Measurements from ENCODE around the gene COX6A1.

GRCh38 chr12:120406553-120406952 is 31.4 kb upstream of the COX6A1 start:
- no peak for TF ChIP-seq RELA (CRISPR knock-in tag; IDR thresholded peaks at IDR 0.05)
- TF ChIP-seq HNRNPK (IDR thresholded peaks at IDR 0.05; ENCODE audit: low read depth, low read length, poor library complexity, severe bottlenecking): no peak
- no peak for TF ChIP-seq ZNF274 (CRISPR knock-in tag; IDR thresholded peaks at IDR 0.05)
- no peak for TF ChIP-seq CHD2 (IDR thresholded peaks at IDR 0.05; ENCODE audit: low read depth, low read length)

Measured in HepG2 (cell line).